CD1c-positive myeloid dendritic cell (primary cell): ENCODE results near the gene TMEM164.
"Not testable (repeated sequence)": the region's sequence is repeated elsewhere in the genome, so short reads cannot be mapped to it uniquely, and the experiment has no call there.

Source experiments
- DNase-seq: peaks from one replicate; pipeline ENCODE4 v3.0.0-alpha.2; 2016; ENCODE audit errors: extremely low spot score

The TMEM164 gene

GRCh38 chrX:110132450-110133114, 129.7 kb downstream of the TMEM164 start:
- DNase-seq: no peak

GRCh38 chrX:110133735-110134370, 130.9 kb downstream of the TMEM164 start:
- peak; percentile 3 for DNase-seq

- no peak for DNase-seq
Observed at GRCh38 chrX:110135618-110136017, 132.7 kb downstream of the TMEM164 start.

GRCh38 chrX:110136136-110136535, 133.2 kb downstream of the TMEM164 start:
- DNase-seq: no peak

GRCh38 chrX:110138557-110138956, 135.6 kb downstream of the TMEM164 start:
- no peak for DNase-seq

- DNase-seq: no peak
Observed at GRCh38 chrX:110139172-110139571, 136.3 kb downstream of the TMEM164 start.

GRCh38 chrX:110142096-110142495, 139.2 kb downstream of the TMEM164 start:
- DNase-seq: no peak

GRCh38 chrX:110143454-110144210, 140.7 kb downstream of the TMEM164 start:
- no peak for DNase-seq

GRCh38 chrX:110145311-110145710, 142.4 kb downstream of the TMEM164 start:
- DNase-seq: no peak

GRCh38 chrX:110145854-110146253, 142.9 kb downstream of the TMEM164 start:
- DNase-seq: peak; percentile 54

- DNase-seq: peak; percentile 46
Observed at GRCh38 chrX:110146521-110146920, 143.6 kb downstream of the TMEM164 start.

- no peak for DNase-seq
Observed at GRCh38 chrX:110153244-110153643, 150.3 kb downstream of the TMEM164 start.

- DNase-seq: no peak
Observed at GRCh38 chrX:110153896-110154295, 151.0 kb downstream of the TMEM164 start.

GRCh38 chrX:110154328-110154727, 151.4 kb downstream of the TMEM164 start:
- DNase-seq: not testable (repeated sequence)

GRCh38 chrX:110155759-110156158, 152.8 kb downstream of the TMEM164 start:
- DNase-seq: no peak

GRCh38 chrX:110156167-110156754, 153.3 kb downstream of the TMEM164 start:
- peak; percentile 21 for DNase-seq

GRCh38 chrX:110157444-110157843, 154.5 kb downstream of the TMEM164 start:
- no peak for DNase-seq

- DNase-seq: peak; percentile 47
Observed at GRCh38 chrX:110159235-110159634, 156.3 kb downstream of the TMEM164 start.

- DNase-seq: peak; percentile 35
Observed at GRCh38 chrX:110159865-110160264, 157.0 kb downstream of the TMEM164 start.

GRCh38 chrX:110161361-110161686, 158.4 kb downstream of the TMEM164 start:
- no peak for DNase-seq

- DNase-seq: no peak
Observed at GRCh38 chrX:110162131-110162530, 159.2 kb downstream of the TMEM164 start.

GRCh38 chrX:110162867-110163266, 160.0 kb downstream of the TMEM164 start:
- DNase-seq: no peak

- no peak for DNase-seq
Observed at GRCh38 chrX:110163488-110163887, 160.6 kb downstream of the TMEM164 start.
